22Rv1 (cell line): ENCODE data around the gene ESPNL.
A peak's percentile ranks its signal among the peaks of the same experiment; 100 is the strongest.
"Not testable (repeated sequence)": the region's sequence is repeated elsewhere in the genome, so short reads cannot be mapped to it uniquely, and the experiment has no call there.

ENCODE experiments used
- H3K27ac ChIP-seq: fragments of 450-650 bp; 2 replicates; pipeline ENCODE4 v1.5.1; 2017
- CTCF ChIP-seq: fragments of 450-650 bp; IDR thresholded peaks from 2 replicates; pipeline ENCODE4 v1.5.1; 2017; ENCODE audit warnings: mild to moderate bottlenecking
- ZFX ChIP-seq: fragments of 450-650 bp; IDR thresholded peaks from 2 replicates; pipeline ENCODE4 v1.6.1; 2017; ENCODE audit warnings: antibody characterized with exemption, borderline replicate concordance

The ESPNL gene

DNA sequence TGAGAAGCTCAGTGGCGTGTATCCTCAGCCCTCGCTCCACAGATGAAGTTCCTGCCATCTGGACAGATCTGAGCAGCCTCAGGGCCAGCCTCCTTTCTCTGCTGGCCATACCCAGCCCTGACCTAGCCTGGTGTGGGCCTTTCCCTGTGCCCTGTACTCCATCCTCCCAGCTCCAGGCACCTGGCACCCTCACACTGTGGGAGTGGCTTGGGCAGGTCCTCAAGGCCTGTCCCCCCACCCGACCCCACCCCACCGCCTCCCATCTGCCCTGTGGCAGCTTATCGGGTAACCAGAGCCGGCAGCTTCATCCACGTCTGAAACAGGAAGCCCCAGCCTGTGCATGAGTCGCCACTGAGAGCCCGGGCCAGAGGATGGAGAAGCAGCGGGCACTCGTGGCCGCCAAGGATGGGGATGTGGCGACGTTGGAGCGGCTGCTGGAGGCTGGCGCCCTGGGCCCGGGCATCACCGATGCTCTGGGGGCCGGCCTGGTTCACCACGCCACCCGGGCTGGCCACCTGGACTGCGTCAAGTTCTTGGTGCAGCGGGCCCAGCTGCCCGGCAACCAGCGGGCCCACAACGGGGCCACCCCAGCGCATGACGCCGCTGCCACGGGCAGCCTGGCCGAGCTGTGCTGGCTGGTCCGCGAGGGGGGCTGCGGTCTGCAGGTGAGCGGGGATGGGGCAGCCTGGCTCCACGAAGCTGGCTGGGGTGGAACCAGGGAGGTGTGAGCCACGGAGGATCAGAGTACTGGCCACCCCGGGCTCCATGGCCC, at the start of gene ESPNL:
Gene ESPNL, plus strand, starts transcription at position 292 of the 772 bp plus-strand sequence. Its CDS starts 80 bp downstream, at position 372.
- TF ChIP-seq CTCF (no peak), ZFX (no peak)
- H3K27ac ChIP-seq = peak within 1 kb of the TSS; percentile 55; the same call in 1 of the 2 replicates

GRCh38 chr2:238053191-238053776, 46.9 kb upstream of the ESPNL start:
- TF ChIP-seq CTCF (no peak), ZFX (no peak)
- H3K27ac ChIP-seq = no peak overlapping the region

- no peak overlapping the region for H3K27ac ChIP-seq
- TF ChIP-seq ZFX (no peak), CTCF (no peak)
These were observed 44.3 kb upstream of the ESPNL start for GRCh38 chr2:238055841-238056240.

DNA sequence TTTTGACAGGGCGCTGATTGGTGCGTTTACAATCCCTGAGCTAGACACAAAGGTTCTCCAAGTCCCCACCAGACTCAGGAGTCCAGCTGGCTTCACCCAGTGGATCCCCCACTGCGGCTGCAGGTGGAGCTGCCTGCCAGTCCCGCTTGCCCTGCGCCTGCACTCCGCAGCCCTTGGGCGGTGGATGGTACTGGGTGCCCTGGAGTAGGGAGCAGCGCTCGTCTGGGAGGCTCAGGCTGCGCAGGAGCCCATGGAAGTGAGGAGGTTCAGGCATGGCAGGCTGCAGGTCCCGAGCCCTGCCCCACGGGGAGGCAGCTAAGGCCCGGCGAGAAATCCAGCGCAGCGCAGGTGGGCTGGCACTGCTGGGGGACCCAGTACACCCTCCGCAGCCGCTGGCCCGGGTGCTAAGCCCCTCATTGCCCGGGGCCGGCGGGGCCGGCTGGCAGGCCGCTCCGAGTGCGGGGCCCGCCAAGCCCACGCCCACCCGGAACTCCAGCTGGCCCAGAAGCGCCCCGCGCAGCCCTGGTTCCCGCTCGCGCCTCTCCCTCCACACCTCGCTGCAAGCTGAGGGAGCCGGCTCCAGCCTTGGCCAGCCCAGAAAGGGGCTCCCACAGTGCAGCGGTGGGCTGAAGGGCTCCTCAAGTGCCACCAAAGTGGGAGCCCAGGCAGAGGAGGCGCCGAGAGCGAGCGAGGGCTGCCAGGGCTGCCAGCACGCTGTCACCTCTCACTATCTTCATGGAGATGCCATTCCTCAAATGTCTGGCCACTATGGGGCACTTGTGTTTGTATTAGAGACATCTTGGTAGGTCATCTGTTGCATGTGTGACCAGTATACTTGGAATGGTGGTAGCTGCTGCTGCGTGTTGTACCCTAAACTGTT, 42.2 kb upstream of the ESPNL start:
- H3K27ac ChIP-seq = not testable (repeated sequence)

DNA sequence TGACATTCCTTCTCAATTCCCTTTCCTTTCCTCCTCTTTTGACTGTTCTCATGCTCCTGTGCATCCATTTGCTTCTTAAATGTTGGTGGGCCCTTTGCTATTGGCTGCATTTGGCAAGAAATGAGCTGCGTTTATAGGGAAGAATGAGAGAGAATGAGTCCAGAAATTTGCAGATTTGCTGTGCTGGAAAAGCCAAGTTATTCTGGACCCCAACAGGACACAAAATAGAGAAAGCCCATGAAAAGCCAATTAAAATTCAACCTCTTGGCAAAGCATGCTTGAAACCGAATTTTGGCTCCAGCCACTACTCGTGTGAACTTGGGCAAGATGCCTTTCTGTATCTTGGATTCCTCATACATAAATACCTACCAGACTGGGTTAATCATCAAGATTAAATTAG, 40.6 kb upstream of the ESPNL start:
- no peak overlapping the region for H3K27ac ChIP-seq
- TF ChIP-seq CTCF = no peak
- TF ChIP-seq ZFX = no peak

DNA sequence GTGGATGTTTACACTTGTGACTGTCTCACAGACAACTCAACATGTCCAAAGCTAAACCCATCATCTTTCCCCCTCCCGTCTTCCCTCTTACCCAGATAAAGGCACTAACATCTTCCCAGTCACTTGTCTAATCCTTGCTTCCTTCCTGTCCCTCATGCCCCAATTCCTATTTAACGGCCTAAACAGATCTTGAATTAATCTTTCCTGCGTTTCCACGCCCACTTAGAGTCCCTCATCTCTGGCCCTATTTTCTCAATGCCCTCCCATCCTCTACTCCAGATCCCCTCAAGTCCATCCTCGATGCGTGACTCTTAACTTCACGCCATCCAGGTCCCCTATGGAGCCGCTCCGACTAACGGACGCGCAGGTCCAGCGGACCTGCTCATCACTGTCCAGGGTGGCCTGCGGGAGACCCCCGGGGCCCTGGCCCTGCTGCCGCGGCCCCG, 40.0 kb upstream of the ESPNL start:
- H3K27ac ChIP-seq = peak overlapping the region; percentile 77
- TF ChIP-seq ZFX (no peak), CTCF (no peak)

- TF ChIP-seq ZFX = no peak
- TF ChIP-seq CTCF = no peak
- H3K27ac ChIP-seq = peak within 1 kb of the TSS; percentile 77
These were observed 39.4 kb upstream of the ESPNL start, which contains the start of gene SCLY for GRCh38 chr2:238060542-238061314. TSS of gene SCLY (plus strand) at chr2:238061001. CDS start at chr2:238061055, 54 bp downstream.
